Fibroblast of skin of left biceps (primary cell): Measurements from ENCODE around the gene SCARF2.
"Not testable (repeated sequence)": the region's sequence is repeated elsewhere in the genome, so short reads cannot be mapped to it uniquely, and the experiment has no call there.

ENCODE experiments used
- DNase-seq, 2 experiments: peaks; one replicate each; pipeline ENCODE4 v3.0.0-alpha.2; 2013; ENCODE audit warnings: low read depth in 2 of 2

SCARF2 gene

GRCh38 chr22:20437613-20438426 lies at the start of gene SCARF2:
SCARF2 (minus strand) TSS chr22:20437825; CDS start chr22:20437754, 71 bp downstream.
- DNase-seq, result peak in 1 of 2 experiments; percentile 44

- DNase-seq, result no peak
These were observed 48.6 kb upstream of the SCARF2 start for GRCh38 chr22:20486229-20486628.

- no peak for DNase-seq
These were observed 47.5 kb upstream of the SCARF2 start for GRCh38 chr22:20484948-20485683.

- DNase-seq, result no peak
These were observed 46.1 kb upstream of the SCARF2 start for GRCh38 chr22:20483771-20484170.

GRCh38 chr22:20483143-20483506 lies 45.5 kb upstream of the SCARF2 start:
- not testable (repeated sequence) for DNase-seq

GRCh38 chr22:20479612-20480196 lies 42.1 kb upstream of the SCARF2 start:
- DNase-seq, result no peak

- not testable (repeated sequence) for DNase-seq
These were observed 40.4 kb upstream of the SCARF2 start for GRCh38 chr22:20478059-20478458.

- DNase-seq, result not testable (repeated sequence)
These were observed 37.9 kb upstream of the SCARF2 start for GRCh38 chr22:20475569-20475968.

GRCh38 chr22:20475115-20475436 lies 37.5 kb upstream of the SCARF2 start:
- no peak for DNase-seq

GRCh38 chr22:20472629-20473442 lies 35.2 kb upstream of the SCARF2 start:
- no peak for DNase-seq

- DNase-seq, result no peak
These were observed 33.7 kb upstream of the SCARF2 start for GRCh38 chr22:20471126-20471833.

- DNase-seq, result not testable (repeated sequence)
These were observed 32.9 kb upstream of the SCARF2 start for GRCh38 chr22:20470525-20470924.

GRCh38 chr22:20469110-20469868 lies 31.7 kb upstream of the SCARF2 start:
- DNase-seq, result no peak

- DNase-seq, result no peak
These were observed 29.2 kb upstream of the SCARF2 start for GRCh38 chr22:20466659-20467379.

GRCh38 chr22:20465759-20466077 lies 28.1 kb upstream of the SCARF2 start:
- no peak for DNase-seq

- no peak for DNase-seq
These were observed 27.5 kb upstream of the SCARF2 start for GRCh38 chr22:20464912-20465758.

- DNase-seq, result no peak
These were observed 26.5 kb upstream of the SCARF2 start for GRCh38 chr22:20464096-20464614.

- no peak for DNase-seq
These were observed 25.9 kb upstream of the SCARF2 start for GRCh38 chr22:20463324-20464095.
